ENCODE data around the gene ZNF653.
"Not testable (repeated sequence)": the region's sequence is repeated elsewhere in the genome, so short reads cannot be mapped to it uniquely, and the experiment has no call there.

The ZNF653 gene

DNA sequence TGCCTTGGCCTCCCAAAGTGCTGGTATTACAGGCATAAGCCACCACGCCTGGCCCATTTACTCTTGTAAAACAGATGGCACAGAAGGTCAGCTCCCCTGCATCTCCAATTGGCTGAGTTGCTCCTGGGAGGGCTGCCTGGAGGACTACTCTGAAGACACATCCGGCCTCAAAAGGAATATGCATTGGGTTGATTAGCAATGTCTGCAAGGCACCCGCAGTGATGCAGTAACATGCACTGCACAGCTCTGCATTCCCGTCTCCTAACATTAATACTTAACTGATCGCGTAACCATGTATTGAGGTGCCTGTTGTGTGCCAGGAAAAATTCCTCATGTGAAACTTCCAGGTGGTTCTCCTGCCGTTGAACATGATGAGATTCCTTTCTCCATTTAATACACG is 29.8 kb downstream of the ZNF653 start:
- Histone ChIP-seq H3K9me3 (no peaks in the 10 kb centered on the region), H3K4me3 (no peak overlapping the region), H3K36me3 (no peaks in the 10 kb centered on the region), H3K9ac (no peak overlapping the region), H3K4me2 (no peak overlapping the region), H3K27ac (no peak overlapping the region), H3K4me1 (no peaks in the 10 kb centered on the region), H3K27me3 (peaks cover 4% of the 10 kb centered on the region; the same call in 1 of the 2 replicates), H4K20me1 (no peaks in the 10 kb centered on the region)
- TF ChIP-seq Cebpa-rat (IDR thresholded peaks at IDR 0.05) = no peak

DNA sequence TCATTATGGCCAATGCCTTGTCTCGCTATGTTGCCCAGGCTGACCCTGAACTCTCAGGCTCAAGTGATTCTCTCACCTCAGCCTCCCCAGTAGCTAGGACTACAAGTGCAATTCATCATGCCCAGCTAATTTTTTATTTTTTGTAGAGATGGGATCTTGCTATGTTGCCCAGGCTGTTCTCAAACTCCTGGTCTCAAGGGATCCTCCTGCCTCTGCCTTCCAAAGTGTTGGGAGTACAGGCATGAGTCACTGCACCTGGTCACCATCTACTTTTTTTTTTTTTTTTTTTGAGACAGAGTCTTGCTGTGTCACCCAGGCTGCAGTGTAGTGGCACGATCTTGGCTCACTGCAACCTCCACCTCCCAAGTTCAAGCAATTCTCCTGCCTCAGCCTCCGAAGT is 30.3 kb downstream of the ZNF653 start:
- H3K9ac ChIP-seq, H3K4me2 ChIP-seq, H3K4me3 ChIP-seq, H3K4me1 ChIP-seq, H3K27ac ChIP-seq, H4K20me1 ChIP-seq, H3K9me3 ChIP-seq, H3K27me3 ChIP-seq, H3K36me3 ChIP-seq: not testable (repeated sequence)

DNA sequence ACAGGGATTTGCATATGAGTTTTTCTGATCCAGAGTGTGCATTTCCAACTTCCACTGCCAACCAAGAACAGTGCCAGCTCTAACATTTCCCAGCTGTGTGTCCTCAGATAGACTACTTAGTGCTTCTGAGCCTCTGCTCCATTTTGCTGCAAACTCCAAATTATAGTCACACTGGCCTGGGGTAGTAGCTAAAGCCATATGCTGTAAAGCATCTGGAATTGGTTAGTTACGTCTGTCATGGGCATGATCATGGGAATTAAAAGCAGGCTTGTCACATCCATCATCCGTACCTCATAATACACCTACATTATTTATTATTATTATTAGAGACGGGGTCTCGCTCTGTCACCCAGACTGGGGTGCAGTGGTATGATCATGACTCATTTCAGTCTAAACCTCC is 31.9 kb downstream of the ZNF653 start:
- TF ChIP-seq Cebpa-rat (IDR thresholded peaks at IDR 0.05) = no peak
- no peak overlapping the region for H3K4me2 ChIP-seq
- H3K4me3 ChIP-seq = no peak overlapping the region
- H3K27ac ChIP-seq = no peak overlapping the region
- H3K36me3 ChIP-seq = no peaks in the 10 kb centered on the region
- no peaks in the 10 kb centered on the region for H3K9me3 ChIP-seq
- no peaks in the 10 kb centered on the region for H3K27me3 ChIP-seq
- H3K9ac ChIP-seq = no peak overlapping the region
- H3K4me1 ChIP-seq = no peaks in the 10 kb centered on the region
- no peaks in the 10 kb centered on the region for H4K20me1 ChIP-seq

DNA sequence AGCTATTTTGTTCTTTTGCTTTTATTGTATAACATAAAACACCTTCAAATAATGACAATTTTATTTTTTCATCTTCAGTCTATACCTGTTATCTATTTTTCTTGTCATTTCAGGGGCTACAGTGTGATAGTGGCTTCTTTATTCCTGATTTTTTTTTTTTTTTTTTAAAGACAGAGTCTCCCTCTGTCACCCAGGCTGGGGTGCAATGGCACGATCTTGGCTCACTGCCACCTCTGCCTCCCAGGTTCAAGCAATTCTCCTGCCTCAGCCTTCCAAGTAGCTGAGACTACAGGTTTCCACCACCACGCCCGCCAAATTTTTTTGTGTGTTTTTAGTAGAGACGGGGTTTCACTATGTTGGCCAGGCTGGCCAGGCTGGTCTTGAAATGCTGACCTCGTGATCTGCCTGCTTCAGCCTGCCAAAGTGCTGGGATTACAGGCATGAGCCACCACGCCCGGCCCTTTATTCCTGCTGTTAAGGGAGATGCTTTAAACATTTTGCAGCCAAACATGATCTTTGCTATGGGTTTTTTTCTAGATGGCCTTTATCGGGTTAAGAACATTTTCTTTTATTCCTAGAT is 37.3 kb downstream of the ZNF653 start:
- H3K36me3 ChIP-seq = not testable (repeated sequence)
- peaks cover 12% of the 10 kb centered on the region for H3K4me1 ChIP-seq

DNA sequence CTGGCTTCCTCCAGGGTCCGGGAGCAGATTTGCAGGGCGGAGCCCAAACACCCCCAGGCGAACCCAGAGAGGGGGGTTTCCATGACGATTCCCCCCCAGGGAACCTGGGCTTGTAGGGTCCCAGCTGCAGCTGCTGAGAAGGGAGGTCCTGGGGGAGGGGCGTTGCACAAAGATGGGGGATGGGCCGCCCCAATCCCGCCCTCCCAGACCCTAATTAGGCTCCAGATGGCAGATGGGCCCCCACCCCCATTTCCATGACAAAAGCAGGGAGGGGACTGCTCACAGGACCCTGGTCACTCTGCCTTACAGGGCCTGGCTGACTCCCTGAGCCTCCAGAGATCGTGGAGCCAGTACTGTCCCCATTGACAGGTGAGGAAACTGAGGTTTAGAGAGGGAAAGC is 40.0 kb downstream of the ZNF653 start:
- Histone ChIP-seq H3K9ac (no peak overlapping the region), H3K27me3 (no peaks in the 10 kb centered on the region), H3K36me3 (no peaks in the 10 kb centered on the region), H3K9me3 (no peaks in the 10 kb centered on the region), H3K27ac (no peak overlapping the region), H4K20me1 (no peaks in the 10 kb centered on the region), H3K4me1 (peaks cover 12% of the 10 kb centered on the region), H3K4me3 (no peak overlapping the region), H3K4me2 (peak overlapping the region; percentile 51)
- no peak for TF ChIP-seq Cebpa-rat (IDR thresholded peaks at IDR 0.05)

More for the DNA sequence above, 37.3 kb downstream of the ZNF653 start:
- H3K9ac ChIP-seq, H3K4me2 ChIP-seq, H3K4me3 ChIP-seq, H3K27ac ChIP-seq, H4K20me1 ChIP-seq, H3K27me3 ChIP-seq, H3K9me3 ChIP-seq: not testable (repeated sequence)

DNA sequence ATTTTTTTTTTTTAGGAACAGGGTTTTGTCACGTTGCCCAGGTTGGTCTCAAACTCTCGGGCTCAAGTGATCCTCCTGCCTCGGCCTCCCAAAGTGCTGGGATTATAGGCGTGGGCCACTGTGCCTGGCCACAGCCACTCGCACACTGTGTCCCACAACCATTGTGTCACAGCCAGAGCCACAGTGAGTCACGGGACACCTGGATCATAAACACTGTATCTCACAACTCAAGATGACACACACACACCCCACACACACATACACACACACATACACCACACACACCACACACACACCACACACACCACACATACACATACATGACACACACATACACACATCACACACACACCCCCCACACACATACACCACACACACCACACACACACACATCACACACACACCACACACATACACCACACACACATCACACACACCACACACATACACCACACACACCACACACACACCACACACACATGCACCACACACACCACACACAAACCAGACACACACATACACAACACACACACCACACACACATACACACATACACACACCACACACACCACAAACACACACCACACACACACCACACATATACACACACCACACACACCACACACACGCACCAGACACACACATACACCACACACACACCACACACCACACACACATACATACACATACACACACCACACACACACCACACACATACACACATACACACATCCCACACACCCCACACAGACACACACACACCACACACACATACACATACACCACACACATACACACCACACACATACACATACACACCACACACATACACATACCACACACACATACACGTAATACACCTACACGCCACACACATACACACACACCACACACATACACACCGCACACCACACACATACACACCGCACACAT is 41.0 kb downstream of the ZNF653 start:
- Histone ChIP-seq H3K27ac (no peak overlapping the region), H3K9me3 (no peaks in the 10 kb centered on the region), H3K4me3 (no peak overlapping the region), H3K9ac (no peak overlapping the region), H3K36me3 (no peaks in the 10 kb centered on the region), H4K20me1 (no peaks in the 10 kb centered on the region), H3K4me2 (0 out of 2 replicates have a peak overlapping the region, but pooled peaks have one; percentile 51), H3K27me3 (no peaks in the 10 kb centered on the region), H3K4me1 (peaks cover 12% of the 10 kb centered on the region)
- no peak for TF ChIP-seq Cebpa-rat (IDR thresholded peaks at IDR 0.05)

DNA sequence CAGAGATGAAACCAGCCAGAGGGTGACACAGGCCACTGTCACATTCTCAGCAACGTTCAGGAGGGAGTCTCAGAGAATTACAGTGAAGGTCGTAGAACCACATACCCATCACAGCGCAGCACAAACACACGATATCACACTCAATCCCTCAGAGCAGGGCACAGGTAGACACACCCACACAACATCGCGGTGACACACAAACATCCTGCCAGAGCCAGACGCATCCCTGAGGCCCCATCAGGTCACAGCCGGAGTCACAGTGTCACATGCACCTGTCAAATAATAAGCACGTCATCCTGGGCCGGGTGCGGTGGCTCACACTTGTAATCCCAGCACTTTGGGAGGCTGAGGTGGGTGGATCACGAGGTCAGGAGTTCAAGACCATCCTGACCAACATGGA is 42.2 kb downstream of the ZNF653 start:
- no peak overlapping the region for H3K4me2 ChIP-seq
- no peaks in the 10 kb centered on the region for H3K27me3 ChIP-seq
- H4K20me1 ChIP-seq = no peaks in the 10 kb centered on the region
- no peak overlapping the region for H3K9ac ChIP-seq
- H3K36me3 ChIP-seq = no peaks in the 10 kb centered on the region
- no peak overlapping the region for H3K27ac ChIP-seq
- TF ChIP-seq Cebpa-rat (IDR thresholded peaks at IDR 0.05) = no peak
- H3K4me1 ChIP-seq = peaks cover 12% of the 10 kb centered on the region
- no peaks in the 10 kb centered on the region for H3K9me3 ChIP-seq
- no peak overlapping the region for H3K4me3 ChIP-seq

DNA sequence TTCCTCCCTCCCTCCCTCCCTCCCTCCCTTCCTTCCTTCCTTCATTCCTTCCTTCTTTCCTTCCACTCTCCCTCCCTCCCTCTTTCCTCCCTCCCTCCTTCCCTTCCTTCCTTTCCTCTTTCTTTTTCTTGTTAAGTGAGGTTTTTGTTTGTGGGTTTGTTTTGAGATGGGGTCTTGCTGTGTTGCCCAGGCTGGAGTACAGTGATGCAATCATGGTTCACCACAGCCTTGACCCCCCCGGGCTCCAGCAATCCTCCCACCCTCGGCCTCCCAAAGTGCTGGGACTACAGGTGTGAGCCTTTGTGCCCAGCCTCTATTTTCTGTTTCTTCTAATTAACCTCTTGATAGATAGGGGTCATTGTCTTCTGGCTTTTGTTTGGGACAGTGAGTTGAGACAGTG is 44.2 kb downstream of the ZNF653 start:
- TF ChIP-seq Cebpa-rat (IDR thresholded peaks at IDR 0.05) = no peak

DNA sequence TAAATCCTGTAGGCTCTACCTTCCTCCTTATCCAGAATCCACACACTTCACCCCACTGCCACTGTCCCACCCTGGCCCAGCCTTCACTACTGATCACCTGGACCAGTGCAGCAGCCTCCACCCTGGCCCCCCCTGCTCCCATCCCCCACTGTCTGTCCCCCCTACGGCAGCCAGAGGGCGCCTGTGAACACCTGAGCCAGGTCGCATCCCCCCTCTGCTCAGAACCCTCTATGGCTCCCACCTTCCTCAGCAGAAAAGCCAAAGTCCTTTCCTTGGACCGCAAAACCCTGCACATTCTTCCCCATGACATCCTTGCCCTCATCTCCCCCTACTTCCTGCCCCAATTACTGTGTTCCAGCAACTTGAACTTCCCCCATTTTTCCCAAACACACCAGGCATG is 45.4 kb downstream of the ZNF653 start:
- H3K9me3 ChIP-seq = no peaks in the 10 kb centered on the region
- no peaks in the 10 kb centered on the region for H4K20me1 ChIP-seq
- H3K27ac ChIP-seq = no peak overlapping the region
- no peak overlapping the region for H3K9ac ChIP-seq
- no peak for TF ChIP-seq Cebpa-rat (IDR thresholded peaks at IDR 0.05)
- no peaks in the 10 kb centered on the region for H3K27me3 ChIP-seq
- H3K4me1 ChIP-seq = peaks cover 5% of the 10 kb centered on the region
- no peaks in the 10 kb centered on the region for H3K36me3 ChIP-seq
- no peak overlapping the region for H3K4me2 ChIP-seq
- H3K4me3 ChIP-seq = no peak overlapping the region

More for the DNA sequence above, 44.2 kb downstream of the ZNF653 start:
- H3K27ac ChIP-seq = no peak overlapping the region
- H3K4me2 ChIP-seq = no peak overlapping the region
- H3K9ac ChIP-seq = no peak overlapping the region
- no peaks in the 10 kb centered on the region for H3K27me3 ChIP-seq
- H3K4me1 ChIP-seq = peaks cover 12% of the 10 kb centered on the region
- no peak overlapping the region for H3K4me3 ChIP-seq
- no peaks in the 10 kb centered on the region for H3K9me3 ChIP-seq
- no peaks in the 10 kb centered on the region for H4K20me1 ChIP-seq
- H3K36me3 ChIP-seq = no peaks in the 10 kb centered on the region

DNA sequence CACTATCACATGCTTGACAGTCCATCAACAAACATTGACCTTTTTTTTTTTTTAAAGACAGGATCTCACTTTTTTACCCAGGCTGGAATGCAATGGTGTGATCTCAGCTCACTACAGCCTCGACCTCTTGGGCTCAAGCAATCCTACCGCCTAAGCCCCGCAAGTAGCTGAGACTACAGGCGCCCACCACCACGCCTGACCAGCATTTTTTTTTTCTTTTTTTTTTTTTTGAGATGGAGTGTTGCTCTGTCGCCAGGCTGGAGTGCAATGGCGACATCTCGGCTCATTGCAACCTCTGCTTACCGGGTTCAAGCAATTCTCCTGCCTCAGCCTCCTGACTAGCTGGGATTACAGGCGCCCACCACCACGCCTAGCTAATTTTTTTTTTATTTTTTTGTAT is 46.7 kb downstream of the ZNF653 start:
- H3K27ac ChIP-seq, H3K4me2 ChIP-seq, H3K36me3 ChIP-seq, H3K9ac ChIP-seq, H3K4me3 ChIP-seq, H3K27me3 ChIP-seq, H3K4me1 ChIP-seq, H3K9me3 ChIP-seq, H4K20me1 ChIP-seq: not testable (repeated sequence)
